Anterior cingulate cortex (tissue), 58 donors: ENCODE data around the gene CA11.
A peak's percentile ranks its signal among the peaks of the same experiment; 100 is the strongest.
"Not testable (repeated sequence)": the region's sequence is repeated elsewhere in the genome, so short reads cannot be mapped to it uniquely, and the experiment has no call there.

Experiments used
- DNase-seq, 58 donors: peaks; one replicate each; lab custom pipeline; 2025; lab: John Stamatoyannopoulos, UW

The CA11 gene

DNA sequence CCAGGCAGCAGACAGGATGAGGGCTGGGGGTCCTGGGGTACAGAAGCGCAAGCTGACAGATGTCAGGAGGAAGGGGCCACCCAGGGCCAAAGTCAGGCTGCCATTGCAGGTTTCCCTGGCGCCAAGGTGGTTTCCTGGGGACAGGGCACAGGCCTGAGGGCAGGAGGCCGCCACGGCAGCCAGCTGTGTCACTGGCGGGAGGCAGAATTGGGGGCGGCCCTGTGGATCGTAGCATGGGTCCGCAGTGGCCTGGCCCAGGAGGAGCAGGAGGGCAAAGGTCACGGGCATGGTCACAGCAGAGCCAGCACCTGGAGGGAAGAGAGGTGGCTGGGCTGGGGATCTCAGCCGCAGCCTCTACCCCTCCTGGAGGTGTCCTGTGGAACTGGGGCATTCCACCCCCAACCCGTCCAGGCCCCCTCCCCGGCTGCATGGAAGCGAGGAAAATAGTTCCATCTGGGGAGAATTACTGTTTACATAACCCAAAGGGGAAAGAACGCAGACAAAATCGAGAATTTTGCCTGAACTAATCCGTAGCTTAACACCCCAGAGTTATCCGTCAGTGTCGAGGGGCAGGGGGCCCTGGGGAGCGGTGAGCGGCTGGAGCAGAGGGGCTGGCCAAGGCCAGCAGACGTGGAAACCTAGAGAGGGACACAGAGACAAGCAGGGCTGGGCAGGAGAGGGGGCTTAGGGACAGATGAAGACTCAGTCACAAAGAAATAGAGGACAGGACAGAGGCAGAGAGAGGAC, 24.9 kb upstream of the CA11 start:
- no peak for DNase-seq

DNA sequence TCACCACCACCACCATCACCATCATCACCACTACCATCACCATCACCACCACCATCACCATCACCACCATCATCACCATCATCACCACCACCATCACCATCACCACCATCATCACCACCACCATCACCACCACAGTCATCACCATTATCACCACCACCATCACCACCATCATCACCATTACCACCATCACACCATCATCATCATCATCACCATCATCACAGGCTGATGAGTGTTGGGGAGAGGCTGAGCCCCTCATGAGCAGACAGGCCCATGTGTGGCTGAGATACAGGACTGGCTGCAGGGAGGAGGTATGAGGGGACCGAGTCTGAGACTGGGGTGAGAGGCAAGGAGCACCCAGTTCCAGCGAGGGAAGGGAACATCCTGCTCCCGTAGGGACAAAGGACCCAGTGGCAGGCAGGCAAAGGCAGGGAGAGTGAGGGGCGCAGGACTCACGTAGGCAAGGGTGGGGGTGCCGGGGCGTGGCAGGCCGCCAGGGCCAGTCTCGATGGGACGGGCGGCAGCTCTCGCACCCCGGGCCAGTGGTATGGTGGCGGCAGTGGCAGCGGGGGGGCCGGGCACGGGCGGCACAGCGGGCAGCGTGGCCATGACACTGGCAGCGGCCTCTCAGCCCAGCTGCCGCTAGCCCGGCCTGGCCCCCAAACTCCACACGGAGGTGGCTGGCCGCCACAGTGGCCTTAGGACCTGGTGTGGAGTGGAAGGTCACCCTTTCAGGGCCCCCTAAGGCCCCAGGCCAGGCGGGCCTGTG, 24.1 kb upstream of the CA11 start:
- no peak for DNase-seq

DNA sequence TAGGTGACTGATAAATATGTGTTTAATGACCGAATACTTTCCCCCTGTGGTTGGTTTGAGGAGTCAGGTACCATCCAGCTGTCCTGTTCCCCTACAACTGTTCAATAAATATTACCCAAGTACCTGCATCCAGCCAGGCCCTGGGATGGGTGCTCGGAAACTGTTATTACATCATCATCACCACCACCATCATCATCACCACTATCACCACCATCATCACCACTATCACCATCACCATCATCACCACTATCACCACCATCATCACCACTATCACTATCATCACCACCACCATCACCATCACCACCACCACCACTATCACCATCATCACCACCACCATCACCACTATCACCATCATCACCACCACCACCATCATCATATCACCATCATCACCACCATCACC, 22.8 kb upstream of the CA11 start:
- DNase-seq = no peak

DNA sequence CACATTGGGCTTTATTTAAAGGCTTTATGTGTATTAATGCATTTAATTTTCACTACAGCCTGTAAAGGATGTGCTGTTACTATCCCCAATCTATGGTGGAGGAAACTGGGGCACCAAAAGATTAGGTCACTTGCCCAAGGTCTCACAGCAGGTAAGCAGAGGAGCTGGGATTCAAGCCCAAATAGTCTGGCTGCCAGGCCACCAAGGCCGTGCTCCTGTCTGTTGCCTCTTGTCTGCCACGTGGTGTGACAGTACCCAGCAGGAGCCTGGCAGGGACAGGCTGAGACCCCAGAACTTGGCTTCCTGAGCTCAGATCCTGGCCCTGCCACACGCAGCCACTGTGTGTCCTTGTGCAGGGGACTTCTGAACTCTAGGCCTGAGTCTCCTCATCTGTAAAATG, 22.3 kb upstream of the CA11 start:
- DNase-seq = no peak

DNA sequence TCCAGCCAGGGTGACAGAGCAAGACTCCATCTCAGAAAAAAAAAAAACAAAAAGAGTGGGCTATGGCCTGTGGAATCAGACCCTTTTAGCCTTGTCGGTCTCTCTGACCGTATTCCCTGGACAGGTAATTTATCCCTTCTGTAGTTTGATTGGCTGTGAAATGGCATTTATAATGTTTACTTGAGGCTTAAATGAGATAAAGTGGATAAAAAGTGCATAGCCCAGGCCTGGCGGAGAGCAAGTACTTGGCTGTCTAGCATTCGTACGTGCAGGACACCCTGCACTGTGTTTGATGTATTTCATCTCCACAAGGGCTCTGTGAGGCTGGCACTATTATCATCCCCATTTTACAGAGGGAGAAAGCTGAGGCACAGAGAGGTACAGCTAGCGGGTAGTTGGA, 19.8 kb upstream of the CA11 start:
- DNase-seq = no peak

DNA sequence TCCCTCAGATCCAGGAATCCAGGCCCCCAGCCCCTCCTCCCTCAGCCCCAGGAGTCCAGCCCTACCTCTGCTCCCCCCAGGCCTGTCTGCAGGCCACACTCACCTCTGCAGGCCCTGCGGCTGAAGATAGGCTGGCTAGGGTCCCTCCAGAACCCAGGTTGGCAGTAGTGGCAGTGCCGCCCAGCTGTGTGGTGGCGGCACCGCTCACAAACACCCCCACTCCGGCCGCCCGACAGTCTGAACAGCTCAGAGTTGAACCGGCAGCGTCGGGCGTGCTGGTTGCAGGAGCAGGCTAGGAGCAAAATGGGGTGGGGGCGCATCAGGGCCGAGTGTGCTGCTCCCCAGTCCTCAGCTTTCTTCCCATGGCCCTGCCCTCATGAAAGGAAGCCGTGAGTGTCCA, 18.5 kb upstream of the CA11 start:
- DNase-seq = no peak

DNA sequence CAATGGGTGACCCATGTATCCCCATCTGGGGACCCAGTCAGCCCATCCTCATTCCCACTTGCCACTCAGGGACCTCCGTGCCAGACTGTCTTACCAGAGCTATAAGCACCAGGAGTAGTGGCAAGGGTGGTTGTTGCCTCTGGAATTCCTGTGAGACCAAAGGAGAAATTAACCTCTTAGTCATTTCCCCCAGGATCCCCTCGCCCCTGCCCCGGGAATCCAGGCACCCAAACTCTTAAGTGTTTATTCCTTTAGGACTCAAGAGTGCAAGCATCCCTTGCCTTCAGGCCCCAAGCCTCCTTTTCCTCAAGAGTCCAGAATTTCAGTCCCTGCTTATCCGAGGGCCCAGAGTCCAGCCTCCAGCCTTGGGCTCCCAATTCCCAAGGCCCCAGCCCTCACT, 17.7 kb upstream of the CA11 start:
- no peak for DNase-seq

DNA sequence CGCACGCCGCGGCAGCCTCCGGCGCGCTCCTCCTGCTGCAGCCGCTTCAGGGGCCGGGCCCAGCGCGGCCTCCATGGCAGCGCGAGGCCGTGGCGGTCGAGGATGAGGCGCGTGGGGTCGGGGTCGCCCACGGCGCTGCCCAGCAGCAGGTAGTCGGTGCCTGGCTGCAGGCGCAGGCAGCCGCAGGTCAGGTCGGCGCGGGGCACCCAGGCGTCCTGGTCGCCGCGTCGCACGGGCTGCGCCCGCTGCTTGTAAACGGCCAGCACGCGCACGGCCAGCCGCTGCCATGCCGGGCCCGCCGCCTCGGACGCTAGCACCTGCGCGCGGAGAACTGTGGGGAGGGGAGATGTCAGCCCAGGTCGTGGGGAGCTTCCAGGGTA, 15.7 kb upstream of the CA11 start:
- DNase-seq = no peak

DNA sequence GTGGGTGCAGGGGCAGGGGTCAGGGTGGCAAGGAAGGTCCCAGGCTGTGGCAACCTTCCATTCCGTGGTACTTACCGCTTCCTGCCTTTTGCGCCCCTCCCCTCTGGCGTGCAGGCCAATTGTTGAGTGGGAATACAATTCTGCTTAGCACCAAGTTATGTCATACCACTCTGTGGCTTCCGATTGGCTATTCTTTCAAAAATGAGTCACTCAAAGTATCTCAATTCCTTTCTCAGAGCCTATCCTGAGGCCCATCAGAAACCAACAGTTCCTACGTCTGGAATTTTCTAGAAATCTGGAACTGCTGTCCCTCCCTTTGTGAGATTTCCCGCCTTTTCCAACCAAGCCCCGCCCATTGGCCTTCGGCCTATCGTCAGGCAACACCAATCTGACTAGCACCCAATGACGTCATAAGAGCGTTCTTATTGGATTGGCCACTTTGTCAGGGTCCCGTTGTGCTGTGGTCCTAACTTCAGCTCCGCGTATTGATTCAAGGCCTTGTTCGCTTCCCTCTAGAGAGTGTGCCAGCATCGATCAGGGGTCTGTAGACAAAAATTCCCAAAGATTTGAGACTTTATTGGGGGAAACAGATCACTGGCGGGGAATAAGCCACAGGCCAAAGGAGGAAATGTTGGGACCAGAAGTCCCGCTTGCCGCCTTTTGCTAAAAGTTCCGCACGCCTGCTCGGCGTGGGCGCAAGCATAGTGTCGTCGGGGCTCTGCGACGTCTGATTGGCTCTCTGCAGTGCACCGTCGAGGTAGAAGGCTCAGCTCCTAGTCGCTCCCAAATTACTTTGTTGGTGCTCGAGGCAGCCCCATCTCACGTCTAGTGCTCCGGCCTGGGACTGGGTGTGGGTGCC, 15.1 kb upstream of the CA11 start:
- peak in 55 of 58 donors; percentile 8 to 88 (median 60) for DNase-seq

DNA sequence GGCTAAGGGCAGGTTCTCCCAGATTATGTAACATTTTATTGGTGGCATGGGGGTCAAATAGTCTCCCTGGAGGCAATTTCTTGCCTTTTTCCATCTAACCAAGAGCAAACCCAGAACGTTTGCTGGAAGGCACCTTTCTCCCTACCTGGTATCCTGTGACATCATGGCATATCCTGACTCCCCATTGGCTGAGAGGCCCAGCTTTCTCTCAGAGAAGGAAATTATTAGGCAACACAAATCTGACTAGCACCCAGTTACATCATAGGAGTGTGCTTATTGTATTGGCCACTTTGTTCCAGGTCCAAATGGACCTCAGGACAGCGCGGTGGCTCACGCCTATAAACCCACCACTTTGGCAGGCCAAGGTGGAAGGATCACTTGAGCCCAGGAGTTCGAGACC, 13.8 kb upstream of the CA11 start:
- DNase-seq = peak in 14 of 58 donors; percentile 3 to 59 (median 18)

DNA sequence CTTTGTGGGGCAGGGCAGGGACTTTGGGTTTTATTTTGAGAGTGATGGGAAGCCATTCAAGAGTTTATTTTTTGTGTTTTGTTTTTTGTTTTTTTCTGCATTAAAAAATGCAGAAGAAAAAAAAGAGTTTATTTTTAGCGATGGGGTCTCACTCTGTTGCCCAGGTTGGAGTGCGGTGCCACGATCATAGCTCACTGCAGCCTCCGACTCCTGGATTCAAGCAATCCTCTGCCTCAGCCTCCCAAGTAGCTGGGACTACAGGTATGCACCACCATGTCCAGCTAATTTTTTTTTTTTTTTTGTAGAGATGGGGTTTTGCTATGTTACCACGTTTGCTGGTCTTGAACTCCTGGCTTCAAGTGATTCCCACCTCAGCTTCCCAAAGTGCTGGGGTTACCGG, 12.5 kb upstream of the CA11 start:
- no peak for DNase-seq

DNA sequence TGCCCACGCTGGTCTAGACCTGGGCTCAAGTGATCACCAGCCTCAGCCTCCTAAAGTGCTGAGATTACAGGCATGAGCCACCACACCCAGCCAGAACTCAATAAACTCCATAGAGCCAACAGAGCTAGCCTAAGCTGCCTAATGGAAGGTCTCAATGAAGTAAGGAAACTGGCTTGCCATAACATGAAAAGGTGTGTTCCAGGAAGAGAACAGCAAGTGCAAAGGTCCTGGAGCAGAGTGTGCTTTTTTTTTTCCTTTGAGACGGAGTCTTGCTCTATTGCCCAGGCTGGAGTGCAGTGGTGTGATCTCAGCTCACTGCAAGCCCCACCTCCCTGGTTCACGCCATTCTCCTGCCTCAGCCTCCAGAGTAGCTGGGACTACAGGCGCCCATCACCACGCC, 11.8 kb upstream of the CA11 start:
- not testable (repeated sequence) for DNase-seq

DNA sequence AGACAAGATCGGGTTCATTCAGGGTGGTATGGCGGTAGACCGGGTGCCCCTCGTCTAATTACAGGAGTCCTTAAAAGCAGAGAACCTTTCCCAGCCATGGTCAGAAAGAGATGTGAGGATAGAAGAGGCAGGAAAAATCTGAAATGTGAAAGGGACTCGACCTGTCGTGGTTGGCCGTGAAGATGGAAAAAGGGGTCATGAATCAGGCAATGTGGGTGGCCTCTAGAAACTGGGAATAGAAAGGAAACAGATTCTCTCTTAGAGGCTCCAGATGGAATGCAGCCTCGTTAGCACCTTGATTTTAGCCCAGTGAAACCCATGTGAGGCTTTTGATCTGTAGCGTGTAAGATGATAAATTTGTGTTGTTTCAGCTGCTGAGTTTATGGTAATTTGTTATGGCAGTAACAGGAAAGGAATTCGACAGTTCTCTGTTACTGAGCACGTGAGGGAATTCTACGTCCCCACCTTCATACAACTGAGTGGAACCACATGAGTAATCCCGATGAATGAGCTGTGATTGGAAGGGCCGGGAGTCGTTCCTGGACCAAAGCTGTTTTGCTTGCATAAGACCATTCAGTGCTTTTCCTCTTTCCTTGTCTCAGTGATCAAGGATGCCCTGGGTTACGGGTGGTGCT, 11.0 kb upstream of the CA11 start:
- peak in 3 of 58 donors; percentile 16 to 32 (median 27) for DNase-seq

DNA sequence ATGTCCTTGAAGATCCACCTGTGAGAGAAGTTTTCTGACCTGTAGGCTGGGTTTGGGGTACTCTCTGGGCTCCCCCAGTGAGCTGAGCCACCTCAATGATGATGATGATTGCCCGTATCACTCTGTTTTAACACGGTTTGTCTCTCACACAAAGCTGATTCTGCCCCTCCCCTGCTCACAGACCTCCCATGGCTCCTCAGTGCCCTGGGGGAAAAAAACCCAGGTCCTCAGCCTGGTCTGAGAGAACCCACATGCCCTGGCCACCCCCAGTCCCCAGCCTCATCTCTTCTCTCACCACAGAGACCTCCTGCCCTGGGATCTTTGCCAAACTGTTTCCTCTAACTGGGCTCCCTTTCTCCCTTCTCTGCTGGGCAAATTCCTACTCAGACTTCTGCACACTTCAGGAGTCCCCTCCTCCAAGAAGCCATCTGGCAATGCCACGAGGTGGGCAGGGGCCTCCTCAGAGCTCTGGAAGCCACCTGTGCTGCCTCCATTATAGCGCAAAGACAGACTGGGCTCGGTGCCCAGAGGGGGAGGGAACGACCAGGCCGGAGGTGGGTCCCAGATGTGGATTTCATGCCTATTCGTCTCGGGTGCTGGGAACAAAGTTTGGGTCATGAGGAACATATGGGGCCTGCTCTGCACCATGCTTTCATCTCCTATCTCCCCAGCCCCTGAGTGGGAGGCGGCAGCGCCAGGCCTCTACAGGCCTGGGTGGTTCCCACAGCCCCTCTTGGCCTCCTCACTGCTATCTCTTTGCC, 8.5 kb upstream of the CA11 start:
- DNase-seq = peak in 1 of 58 donors; percentile 18

DNA sequence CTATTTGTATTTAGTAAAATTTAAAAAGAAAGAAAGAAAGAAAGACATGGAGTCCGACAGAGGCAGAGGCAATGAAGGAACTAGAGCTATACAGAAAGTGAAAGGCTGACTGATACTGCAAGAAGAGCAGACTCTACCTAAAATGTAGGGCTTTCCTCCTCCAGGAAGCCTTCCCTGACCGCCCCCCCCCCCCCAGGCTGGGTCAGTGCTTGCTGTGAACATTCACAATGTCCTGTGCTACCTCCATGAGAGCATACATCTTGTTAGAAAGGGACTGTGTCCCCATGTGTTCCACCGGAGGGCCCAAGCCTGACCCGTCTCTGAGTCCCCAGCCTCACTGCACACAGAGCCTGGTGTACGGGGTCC, 5.7 kb upstream of the CA11 start:
- DNase-seq = no peak

DNA sequence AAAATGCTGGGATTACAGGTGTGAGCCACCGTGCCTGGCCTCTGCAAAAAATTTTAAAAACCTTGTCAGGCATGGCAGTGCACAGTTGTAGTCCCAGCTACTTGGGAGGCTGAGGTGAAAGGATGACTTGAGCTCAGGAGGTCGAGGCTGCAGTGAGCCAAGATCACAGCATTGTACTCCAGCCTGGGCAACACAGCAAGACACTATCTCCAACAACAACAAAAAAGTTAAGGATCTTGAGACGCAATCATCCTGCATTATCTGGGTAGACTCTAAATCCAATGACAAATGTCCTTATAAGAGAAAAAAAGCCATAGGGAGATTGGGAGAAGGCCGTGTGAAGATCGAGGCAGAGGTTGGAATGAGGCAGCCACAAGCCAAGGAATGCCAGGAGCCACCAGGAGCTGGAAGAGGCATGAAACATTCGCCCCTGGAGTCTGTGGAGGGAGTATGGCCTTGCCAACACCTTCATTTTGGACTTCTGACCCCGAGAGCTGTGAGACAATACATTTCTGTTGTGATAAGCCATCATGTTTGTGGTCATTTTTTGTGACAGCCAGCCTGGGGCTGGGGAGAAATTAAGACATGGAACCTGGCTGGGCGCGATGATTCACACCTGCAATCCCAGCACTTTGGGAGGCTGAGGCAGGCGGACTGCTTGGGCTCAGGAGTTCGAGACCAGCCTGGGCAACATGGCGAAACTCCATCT, 5.1 kb upstream of the CA11 start:
- no peak for DNase-seq

DNA sequence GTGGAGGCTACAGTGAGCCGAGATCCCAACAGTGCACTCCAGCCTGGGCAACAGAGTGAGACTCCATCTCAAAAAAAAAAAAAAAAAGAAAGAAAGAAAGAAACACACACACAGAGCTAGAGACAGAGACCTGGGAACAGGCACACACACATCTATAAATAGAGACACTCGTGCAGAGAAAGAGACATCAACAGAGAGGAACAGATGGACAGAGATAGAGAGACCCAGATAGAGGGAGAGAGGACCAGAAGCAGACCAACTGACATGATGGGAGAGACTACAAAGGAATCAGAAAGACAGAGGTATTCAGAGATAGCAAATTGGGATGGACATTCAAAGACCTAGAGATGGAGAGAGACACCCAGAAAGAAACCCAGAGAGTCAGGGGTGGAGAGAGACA, 2.1 kb upstream of the CA11 start:
- no peak for DNase-seq

DNA sequence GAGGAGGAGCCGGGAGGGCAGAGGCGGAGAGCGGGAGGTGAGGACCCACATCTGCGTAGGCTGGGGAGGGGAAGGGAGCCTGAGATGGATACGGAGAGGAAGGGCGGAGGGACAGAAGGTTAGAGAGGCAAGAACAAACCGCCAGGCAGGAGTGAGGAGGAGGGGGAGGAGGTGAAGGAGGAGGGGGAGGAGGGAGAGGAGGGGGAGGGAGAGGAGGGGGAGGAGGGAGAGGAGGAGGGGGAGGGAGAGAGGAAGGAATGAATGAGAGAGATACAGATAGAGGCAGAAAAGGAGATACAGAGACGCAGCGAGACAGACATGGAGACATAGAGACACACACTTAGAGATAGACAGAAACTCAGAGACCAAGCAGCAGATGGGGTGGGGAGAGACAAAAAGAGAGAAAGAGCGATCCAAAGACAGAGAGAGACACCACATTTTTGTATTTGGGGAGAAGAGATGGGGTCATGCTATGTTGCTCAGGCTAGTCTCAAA, 782 bp upstream of the CA11 start:
- no peak for DNase-seq

DNA sequence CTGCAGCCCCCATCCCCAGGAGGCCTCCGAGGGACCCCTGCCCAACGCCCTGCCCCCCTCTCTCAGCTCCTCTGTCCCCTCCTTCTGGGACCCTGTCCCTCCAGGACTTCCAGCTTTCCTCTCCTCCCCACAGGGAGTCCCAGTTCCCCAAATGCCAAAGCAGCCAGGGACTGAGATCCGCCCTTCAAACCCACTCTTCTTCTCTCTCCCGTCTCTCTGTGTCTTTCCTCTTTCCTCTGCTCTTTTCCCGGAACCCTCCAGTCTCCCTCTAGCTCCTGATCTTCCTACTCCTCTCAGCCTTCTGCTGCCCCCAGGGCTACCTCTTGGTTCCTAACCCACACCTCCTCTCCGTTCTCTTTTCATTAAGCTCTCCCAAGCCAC, 377 bp downstream of the CA11 start:
- DNase-seq = peak in 2 of 58 donors; percentile 38 to 50
